Measurements from ENCODE around the gene PCBP3.
A peak's percentile ranks its signal among the peaks of the same experiment; 100 is the strongest.
"Not testable (repeated sequence)": the region's sequence is repeated elsewhere in the genome, so short reads cannot be mapped to it uniquely, and the experiment has no call there.

PCBP3 gene

GRCh38 chr21:45974073-45975019, 330.8 kb downstream of the PCBP3 start:
- no peaks in the 10 kb centered on the region for H3F3A ChIP-seq (ENCODE audit: insufficient read depth, low read length)
- H2AFZ ChIP-seq (ENCODE audit: low read length), result peak overlapping the region; percentile 77
- peaks cover 6% of the 10 kb centered on the region for H3K4me1 ChIP-seq (ENCODE audit: low read length)
- TF ChIP-seq EZH2phosphoT487 (IDR thresholded peaks at IDR 0.05; ENCODE audit: low read length) (no peak), EZH2 (optimal IDR thresholded peaks at IDR 0.05; ENCODE audit: low read depth, low read length) (no peak), CTCF (IDR thresholded peaks at IDR 0.05; ENCODE audit: low read length) (no peak)
- peak overlapping the region; percentile 91 for H3K4me2 ChIP-seq (ENCODE audit: low read depth, low read length)
- no peaks in the 10 kb centered on the region for H4K20me1 ChIP-seq (ENCODE audit: insufficient read depth, low read length)
- peaks cover 76% of the 10 kb centered on the region for H3K27me3 ChIP-seq (replicated peaks; ENCODE audit: insufficient read depth, low read length)
- H3K79me2 ChIP-seq (ENCODE audit: low read length), result no peaks in the 10 kb centered on the region
- H3K9me3 ChIP-seq (replicated peaks; ENCODE audit: insufficient read depth, low read length), result no peaks in the 10 kb centered on the region
- peak overlapping the region; percentile 61 for H3K4me3 ChIP-seq (ENCODE audit: low read length)
- H3K36me3 ChIP-seq (replicated peaks; ENCODE audit: insufficient read depth, low read length), result no peaks in the 10 kb centered on the region
- peak overlapping the region; percentile 28; the same call in 1 of the 2 replicates for H3K9ac ChIP-seq (ENCODE audit: low read length)
- no peaks in the 10 kb centered on the region for H3K9me2 ChIP-seq (replicated peaks; ENCODE audit: insufficient read depth, low read length)
- DNase-seq, result no peak
- no peak overlapping the region for H3K27ac ChIP-seq (ENCODE audit: low read length)

- Histone ChIP-seq H3K9ac (ENCODE audit: low read length) (no peak overlapping the region), H3K9me3 (replicated peaks; ENCODE audit: insufficient read depth, low read length) (no peaks in the 10 kb centered on the region), H3K4me3 (ENCODE audit: low read length) (no peak overlapping the region), H4K20me1 (ENCODE audit: insufficient read depth, low read length) (no peaks in the 10 kb centered on the region), H2AFZ (ENCODE audit: low read length) (no peak overlapping the region), H3K4me1 (ENCODE audit: low read length) (peaks cover 6% of the 10 kb centered on the region), H3K9me2 (replicated peaks; ENCODE audit: insufficient read depth, low read length) (no peaks in the 10 kb centered on the region), H3K36me3 (replicated peaks; ENCODE audit: insufficient read depth, low read length) (no peaks in the 10 kb centered on the region), H3F3A (ENCODE audit: insufficient read depth, low read length) (no peaks in the 10 kb centered on the region), H3K27ac (ENCODE audit: low read length) (no peak overlapping the region), H3K4me2 (ENCODE audit: low read depth, low read length) (no peak overlapping the region), H3K79me2 (ENCODE audit: low read length) (no peaks in the 10 kb centered on the region), H3K27me3 (replicated peaks; ENCODE audit: insufficient read depth, low read length) (peaks cover 80% of the 10 kb centered on the region)
- TF ChIP-seq CTCF (IDR thresholded peaks at IDR 0.05; ENCODE audit: low read length) (no peak), EZH2 (optimal IDR thresholded peaks at IDR 0.05; ENCODE audit: low read depth, low read length) (no peak), EZH2phosphoT487 (IDR thresholded peaks at IDR 0.05; ENCODE audit: low read length) (no peak)
- DNase-seq, result no peak
These were observed 331.6 kb downstream of the PCBP3 start for GRCh38 chr21:45975020-45975666.

GRCh38 chr21:45975667-45976409, 332.3 kb downstream of the PCBP3 start:
- not testable (repeated sequence) for H3K4me3 ChIP-seq (ENCODE audit: low read length); H3K9ac ChIP-seq (ENCODE audit: low read length); H3K27ac ChIP-seq (ENCODE audit: low read length); H4K20me1 ChIP-seq (ENCODE audit: insufficient read depth, low read length); H3K4me2 ChIP-seq (ENCODE audit: low read depth, low read length); DNase-seq; H3K9me2 ChIP-seq (replicated peaks; ENCODE audit: insufficient read depth, low read length); H3K36me3 ChIP-seq (replicated peaks; ENCODE audit: insufficient read depth, low read length); H3F3A ChIP-seq (ENCODE audit: insufficient read depth, low read length); H2AFZ ChIP-seq (ENCODE audit: low read length); H3K9me3 ChIP-seq (replicated peaks; ENCODE audit: insufficient read depth, low read length); H3K79me2 ChIP-seq (ENCODE audit: low read length); H3K4me1 ChIP-seq (ENCODE audit: low read length)
- H3K27me3 ChIP-seq (replicated peaks; ENCODE audit: insufficient read depth, low read length), result peaks cover 85% of the 10 kb centered on the region

Data from MM.1S (cell line).